HG03378 (cell line): ENCODE data around the gene GRM5.

Experiments
- ATAC-seq: cut with Tn5 transposase; IDR thresholded peaks from one replicate; pipeline ENCODE4 v1.9.1; 2021; ENCODE audit warnings: mild to moderate bottlenecking, moderate library complexity; ENCODE audit not compliant: unreplicated experiment

The GRM5 gene

GRCh38 chr11:88454881-88455280 lies 610.9 kb downstream of the GRM5 start:
- ATAC-seq: no peak
